Endothelial cell of umbilical vein (primary cell): ENCODE data around the gene NEDD4L. TPM values are rescaled to one million over a fixed set of nuclear protein-coding genes. Genes with fewer than 3 reads are reported as not detected.

Experiments used
- BruUV-seq: library from RNA; stranded (reverse); fragments of 400-500 nt; replicated peaks from 2 replicates; lab custom pipeline; 2021; lab: Mats Ljungman, UMichigan
- CTCF ChIA-PET: fragments of 300-600, 350-600 bp; sonication (Branson Sonifier 250); formaldehyde crosslinking; loops from one replicate; lab custom pipeline; 2021; ENCODE audit warnings: antibody characterized with exemption, inconsistent platforms; lab: Charles Lee
- POLR2A ChIA-PET: fragments of 300-600, 350-600 bp; sonication (Branson Sonifier 250); formaldehyde crosslinking; loops from one replicate; lab custom pipeline; 2021; ENCODE audit warnings: antibody characterized with exemption, inconsistent platforms; lab: Charles Lee
- DNase-seq: peaks from one replicate; pipeline ENCODE4 v3.0.0-alpha.2; 2011; ENCODE audit warnings: low read depth, low spot score
- FAIRE-seq: peaks from 2 replicates; lab custom pipeline; 2011; peaks lifted over from hg19 to GRCh38; lab: Jason Lieb, UNC
- H2AFZ ChIP-seq: 2 replicates; pipeline ENCODE4 v1.6.0; 2012; ENCODE audit warnings: low read depth, low read length, control low read depth, inconsistent platforms
- H3K27ac ChIP-seq: 2 replicates; pipeline ENCODE4 v1.5.1; 2011; ENCODE audit warnings: low read depth, mild to moderate bottlenecking, control low read depth, low read length, moderate library complexity; ENCODE audit not compliant: insufficient read depth
- H3K27me3 ChIP-seq, 2 experiments: 2 replicates each; pipeline versions ENCODE4 v1.6.0 to v1.6.1; 2011; ENCODE audit warnings: low read length in 2 of 2, mixed read lengths in 1 of 2; ENCODE audit not compliant: control insufficient read depth in 2 of 2, insufficient read depth in 2 of 2
- H3K36me3 ChIP-seq, 2 experiments: 2 replicates in 1 of 2; 3 replicates in 1 of 2; pipeline ENCODE4 v1.5.1; 2011; ENCODE audit warnings: low read length in 2 of 2, mild to moderate bottlenecking in 1 of 2, moderate library complexity in 1 of 2; ENCODE audit not compliant: control insufficient read depth in 2 of 2, insufficient read depth in 2 of 2; ENCODE audit errors: extremely low read depth in 1 of 2
- H3K4me1 ChIP-seq: 3 replicates; pipeline ENCODE4 v1.5.1; 2011; ENCODE audit warnings: mild to moderate bottlenecking, low read length; ENCODE audit not compliant: control insufficient read depth, insufficient read depth; ENCODE audit errors: extremely low read depth
- H3K4me2 ChIP-seq: 2 replicates; pipeline ENCODE4 v1.6.1; 2011; ENCODE audit warnings: low read length, control low read depth, mixed read lengths; ENCODE audit not compliant: insufficient read depth
- H3K4me3 ChIP-seq, 3 experiments: fragments of 200-600 bp in 1 of 3; sonication (generic), shearing (Covaris generic) in 1 of 3; replicated peaks in 1 of 3; 2 replicates each; pipeline ENCODE4 v1.5.1; 2011 to 2016; ENCODE audit warnings: control low read depth in 3 of 3, low read length in 3 of 3, mild to moderate bottlenecking in 2 of 3, inconsistent platforms in 1 of 3, low read depth in 1 of 3, moderate library complexity in 1 of 3; ENCODE audit not compliant: insufficient read depth in 1 of 3
- H3K79me2 ChIP-seq: 2 replicates; pipeline ENCODE4 v1.6.0; 2012; ENCODE audit warnings: low read length, inconsistent platforms; ENCODE audit not compliant: control insufficient read depth, insufficient read depth
- H3K9ac ChIP-seq: replicated peaks from 2 replicates; pipeline ENCODE3; 2011; ENCODE audit warnings: low read length, control low read depth; ENCODE audit not compliant: insufficient read depth; ENCODE audit errors: extremely low read depth
- H3K9me1 ChIP-seq: replicated peaks from 3 replicates; pipeline ENCODE4 v1.6.0; 2011; ENCODE audit warnings: mild to moderate bottlenecking, low read length; ENCODE audit not compliant: control insufficient read depth, insufficient read depth; ENCODE audit errors: extremely low read depth
- H3K9me3 ChIP-seq: replicated peaks from 2 replicates; pipeline ENCODE4 v1.5.1; 2012; ENCODE audit warnings: low read length, inconsistent platforms; ENCODE audit not compliant: control insufficient read depth, insufficient read depth
- H4K20me1 ChIP-seq: replicated peaks from 2 replicates; pipeline ENCODE3; 2011; ENCODE audit warnings: mild to moderate bottlenecking, low read length; ENCODE audit not compliant: control insufficient read depth, insufficient read depth; ENCODE audit errors: extremely low read depth
- CTCF ChIP-seq, 2 donors: IDR thresholded peaks; 1 replicate in 1 of 2; 2 replicates in 1 of 2; pipeline ENCODE4 v1.5.1; 2011; ENCODE audit warnings: low read length in 2 of 2, mild to moderate bottlenecking in 2 of 2, moderate library complexity in 2 of 2, control low read depth in 1 of 2, inconsistent platforms in 1 of 2, low read depth in 1 of 2; ENCODE audit not compliant: insufficient read depth in 1 of 2; ENCODE audit errors: extremely low read depth in 1 of 2
- EZH2 ChIP-seq: IDR thresholded peaks from 2 replicates; pipeline ENCODE4 v1.6.1; 2012; ENCODE audit warnings: borderline replicate concordance, low read depth, mild to moderate bottlenecking, moderate library complexity, low read length, inconsistent platforms; ENCODE audit not compliant: severe bottlenecking
- FOS ChIP-seq: IDR thresholded peaks from 2 replicates; pipeline ENCODE4 v1.6.1; 2011; ENCODE audit warnings: mild to moderate bottlenecking, low read length, moderate library complexity, borderline replicate concordance; ENCODE audit not compliant: insufficient read depth
- GATA2 ChIP-seq: IDR thresholded peaks from 2 replicates; pipeline ENCODE4 v1.7.0; 2011; ENCODE audit warnings: low read depth, mild to moderate bottlenecking, moderate library complexity, mixed read lengths, low read length; ENCODE audit not compliant: insufficient read length, insufficient read depth
- JUN ChIP-seq: IDR thresholded peaks from 2 replicates; pipeline ENCODE4 v1.6.1; 2011; ENCODE audit warnings: borderline replicate concordance, low read depth; ENCODE audit not compliant: insufficient read length, insufficient read depth
- MAX ChIP-seq: IDR thresholded peaks from 2 replicates; pipeline ENCODE4 v1.6.1; 2011; ENCODE audit not compliant: insufficient read depth, insufficient read length
- MYC ChIP-seq: IDR thresholded peaks from one replicate; pipeline ENCODE4 v1.6.1; 2011; ENCODE audit warnings: mild to moderate bottlenecking, low read depth, low read length
- POLR2A ChIP-seq: IDR thresholded peaks from 2 replicates; pipeline ENCODE4 v1.6.1; 2012; ENCODE audit warnings: low read depth, mild to moderate bottlenecking, control low read depth, low read length
- POLR2AphosphoS5 ChIP-seq: IDR thresholded peaks from 2 replicates; pipeline ENCODE4 v1.6.1; 2012; ENCODE audit warnings: low read depth, mild to moderate bottlenecking, control low read depth, low read length, moderate library complexity; ENCODE audit not compliant: insufficient read depth
- dilution Hi-C: fragments of 300-500 bp; cut with MboI; formaldehyde crosslinking; loops from one replicate; pipeline ENCODE4 v1.15.0; 2019; ENCODE audit warnings: low sequenced_read_pairs; ENCODE audit not compliant: extremely low pct_ligation_motif_present
- intact Hi-C: fragments of 100-400 bp; cut with micrococcal nuclease; formaldehyde crosslinking; loops from one replicate; pipeline ENCODE4 v1.10.0; 2022
- polyA plus RNA-seq, 4 experiments: library from polyadenylated mRNA; depleted of rRNA in 3 of 4; stranded (reverse) in 3 of 4; unstranded in 1 of 4; fragments of >200 nt; gene quantifications; 2 replicates each; pipeline versions ENCODE4 v1.2.1 to v1.2.3, GENCODE V29; 2011 to 2012; ENCODE audit warnings: missing spikeins in 1 of 4
- total RNA-seq: library from RNA; stranded (reverse); gene quantifications from 2 replicates; pipeline ENCODE4 v1.2.3, GENCODE V29; 2021

The NEDD4L gene
- total and polyA plus RNA-seq, 2 donors (not counting 3 experiments of a cell fraction or from before 2014, with no cell fraction given), result 20.5 to 78.9 TPM

GRCh38 chr18:58438958-58439300, 394.9 kb downstream of the NEDD4L start:
- TF ChIP-seq POLR2AphosphoS5, result no peak
- TF ChIP-seq MAX, result no peak
- TF ChIP-seq POLR2A, result no peak
- no peak for TF ChIP-seq CTCF (IDR thresholded peaks at IDR 0.05; ENCODE audit: extremely low read depth in 1 of 2, insufficient read depth in 1 of 2, low read depth in 1 of 2, low read length in 2 of 2)
- no peak for TF ChIP-seq JUN
- TF ChIP-seq GATA2, result no peak
- TF ChIP-seq MYC, result no peak
- no peak for TF ChIP-seq FOS
- TF ChIP-seq EZH2, result no peak
- intact Hi-C loops, result no loop called here
- BruUV-seq, result no TSS peak
- ChIA-PET CTCF (no interaction called here), POLR2A (no interaction called here)
- H4K20me1 ChIP-seq, result no peaks in the 10 kb centered on the region
- DNase-seq (no peak), FAIRE-seq (no peak)
- peaks cover 5 to 7% of the 10 kb centered on the region in 2 experiments for H3K27me3 ChIP-seq
- no peaks in the 10 kb centered on the region for H3K4me1 ChIP-seq
- dilution Hi-C loops, result no loop called here
- H3K4me2 ChIP-seq, result no peak overlapping the region
- no peaks in the 10 kb centered on the region for H3K79me2 ChIP-seq
- no peaks in the 10 kb centered on the region for H3K9me1 ChIP-seq
- no peak overlapping the region for H3K9ac ChIP-seq
- H3K9me3 ChIP-seq, result no peaks in the 10 kb centered on the region
- H3K27ac ChIP-seq, result no peak overlapping the region
- no peak overlapping the region for H3K4me3 ChIP-seq
- no peaks in the 10 kb centered on the region for H3K36me3 ChIP-seq
- H2AFZ ChIP-seq, result no peak overlapping the region
